ENCODE data around the gene CISD2.
"Not testable (repeated sequence)": the region's sequence is repeated elsewhere in the genome, so short reads cannot be mapped to it uniquely, and the experiment has no call there.

Gene CISD2

GRCh38 chr4:102935716-102936115 is 66.9 kb downstream of the CISD2 start:
- DNase-seq = no peak

GRCh38 chr4:102938063-102938462 is 69.3 kb downstream of the CISD2 start:
- not testable (repeated sequence) for DNase-seq
